Breast epithelium (tissue), 4 donors: ENCODE data around the gene LEKR1. TPM values are rescaled to one million over a fixed set of nuclear protein-coding genes. Genes with fewer than 3 reads are reported as not detected.

Experiments used
- DNase-seq, 2 donors: peaks; one replicate each; pipeline ENCODE4 v3.0.0-alpha.2; 2019; ENCODE audit warnings: low spot score in 2 of 2
- H3K27ac ChIP-seq, 2 donors: fragments of 200-600 bp; sonication (generic) in 1 of 2; one replicate each; pipeline ENCODE4 v1.5.1; 2016 to 2019; ENCODE audit warnings: mild to moderate bottlenecking in 1 of 2
- H3K27me3 ChIP-seq, 2 donors: fragments of 200-600 bp; sonication (generic) in 1 of 2; one replicate each; pipeline versions ENCODE4 v1.5.1 to v1.6.0; 2017 to 2019; ENCODE audit warnings: control low read depth in 1 of 2, mild to moderate bottlenecking in 1 of 2
- H3K36me3 ChIP-seq: fragments of 200-600 bp; one replicate; pipeline ENCODE4 v1.5.1; 2019
- H3K4me1 ChIP-seq, 2 donors: fragments of 200-600 bp; sonication (generic); one replicate each; pipeline ENCODE4 v1.5.1; 2016 to 2019; ENCODE audit warnings: control low read depth in 1 of 2
- H3K4me3 ChIP-seq, 3 donors: fragments of 200-600 bp; sonication (generic); 1 replicate in 2 of 3; 2 replicates in 1 of 3; pipeline ENCODE4 v1.5.1; 2016 to 2019; ENCODE audit warnings: mild to moderate bottlenecking in 3 of 3, moderate library complexity in 2 of 3
- H3K9me3 ChIP-seq, 2 donors: fragments of 200-600 bp; sonication (generic) in 1 of 2; one replicate each; pipeline ENCODE4 v1.5.1; 2016 to 2019; ENCODE audit warnings: control low read depth in 1 of 2
- POLR2A ChIP-seq: fragments of 450-650 bp; IDR thresholded peaks from one replicate; pipeline ENCODE4 v1.6.1; 2016; ENCODE audit warnings: antibody characterized with exemption, mild to moderate bottlenecking, moderate library complexity
- POLR2AphosphoS5 ChIP-seq, 3 donors: sonication (generic); formaldehyde crosslinking; IDR thresholded peaks; one replicate each; pipeline ENCODE4 v1.6.1; 2017; ENCODE audit warnings: antibody characterized with exemption in 3 of 3
- intact Hi-C: fragments of 100-400 bp; cut with DNase I; formaldehyde crosslinking; loops from one replicate; pipeline ENCODE4 v1.15.1; 2023; ENCODE audit warnings: low total_unique reads
- total RNA-seq, 3 donors: library from RNA; depleted of rRNA; stranded (reverse); fragments of >200 nt; gene quantifications; one replicate each; pipeline ENCODE4 v1.1.0, GENCODE V29; 2016
- TF ChIP-seq, protein P1 (sequence below), 3 donors: fragments of 450-650 bp; IDR thresholded peaks; one replicate each; pipeline ENCODE4 v1.5.1; 2016 to 2017; ENCODE audit warnings: antibody characterized with exemption in 3 of 3, mild to moderate bottlenecking in 3 of 3, moderate library complexity in 3 of 3

The LEKR1 gene
- total RNA-seq, 3 donors from 2014 or later = 1.6 to 8.0 (median 2.3) TPM

GRCh38 chr3:157070678-157070999 is 244.5 kb downstream of the LEKR1 start:
- no peak for DNase-seq
- Histone ChIP-seq H3K36me3 (no peaks in the 10 kb centered on the region), H3K4me3 (no peak overlapping the region), H3K27me3 (no peaks in the 10 kb centered on the region), H3K4me1 (no peaks in the 10 kb centered on the region), H3K27ac (peak overlapping the region; percentile 60 to 65), H3K9me3 (no peaks in the 10 kb centered on the region)
- TF ChIP-seq, protein P1, sequence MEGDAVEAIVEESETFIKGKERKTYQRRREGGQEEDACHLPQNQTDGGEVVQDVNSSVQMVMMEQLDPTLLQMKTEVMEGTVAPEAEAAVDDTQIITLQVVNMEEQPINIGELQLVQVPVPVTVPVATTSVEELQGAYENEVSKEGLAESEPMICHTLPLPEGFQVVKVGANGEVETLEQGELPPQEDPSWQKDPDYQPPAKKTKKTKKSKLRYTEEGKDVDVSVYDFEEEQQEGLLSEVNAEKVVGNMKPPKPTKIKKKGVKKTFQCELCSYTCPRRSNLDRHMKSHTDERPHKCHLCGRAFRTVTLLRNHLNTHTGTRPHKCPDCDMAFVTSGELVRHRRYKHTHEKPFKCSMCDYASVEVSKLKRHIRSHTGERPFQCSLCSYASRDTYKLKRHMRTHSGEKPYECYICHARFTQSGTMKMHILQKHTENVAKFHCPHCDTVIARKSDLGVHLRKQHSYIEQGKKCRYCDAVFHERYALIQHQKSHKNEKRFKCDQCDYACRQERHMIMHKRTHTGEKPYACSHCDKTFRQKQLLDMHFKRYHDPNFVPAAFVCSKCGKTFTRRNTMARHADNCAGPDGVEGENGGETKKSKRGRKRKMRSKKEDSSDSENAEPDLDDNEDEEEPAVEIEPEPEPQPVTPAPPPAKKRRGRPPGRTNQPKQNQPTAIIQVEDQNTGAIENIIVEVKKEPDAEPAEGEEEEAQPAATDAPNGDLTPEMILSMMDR (IDR thresholded peaks at IDR 0.05) = no peak
- TF ChIP-seq POLR2AphosphoS5 (IDR thresholded peaks at IDR 0.05) (no peak), POLR2A (no peak)
- intact Hi-C loops = no loop called here

DNA sequence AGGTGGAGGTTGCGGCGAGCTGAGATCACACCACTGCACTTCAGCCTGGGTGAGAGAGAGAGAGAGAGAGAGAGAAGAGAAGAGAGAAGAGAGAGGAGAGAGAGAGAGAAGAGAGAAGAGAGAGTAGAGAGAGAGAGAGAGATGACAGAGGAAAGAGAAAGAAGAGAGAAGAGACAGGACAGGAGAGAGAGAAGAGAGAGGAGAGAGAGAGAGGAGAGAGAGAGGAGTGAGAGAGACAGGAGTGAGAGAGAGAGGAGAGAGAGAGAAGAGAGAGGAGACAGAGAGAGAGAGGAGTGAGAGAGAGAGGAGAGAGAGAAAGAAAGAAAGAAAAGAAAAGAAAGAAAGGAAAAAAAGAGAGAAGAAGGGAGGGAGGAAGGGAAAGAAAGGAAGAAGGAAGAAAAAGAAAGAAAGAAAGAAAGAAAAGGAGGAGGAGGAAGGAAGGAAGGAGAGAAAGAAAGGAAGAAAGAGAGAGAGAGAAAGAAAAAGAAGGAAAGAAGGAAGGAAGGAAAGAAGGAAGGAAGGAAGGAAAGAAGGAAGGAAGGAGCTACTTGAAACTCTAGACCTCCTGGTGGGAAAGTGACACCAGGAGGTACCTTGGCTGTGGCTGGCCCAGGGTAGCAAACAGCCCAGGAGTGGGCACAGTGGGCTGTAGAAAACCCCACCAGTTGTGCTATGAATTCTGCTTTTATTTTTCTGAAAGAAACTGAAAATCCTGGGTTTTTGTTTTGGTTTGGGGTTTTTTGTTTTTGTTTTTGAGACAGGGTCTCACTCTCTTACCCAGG is 245.8 kb downstream of the LEKR1 start:
- DNase-seq = no peak
- H3K27me3 ChIP-seq = no peaks in the 10 kb centered on the region
- no peaks in the 10 kb centered on the region for H3K4me1 ChIP-seq
- TF ChIP-seq, protein P1 (IDR thresholded peaks at IDR 0.05) = no peak
- no peak for TF ChIP-seq POLR2AphosphoS5 (IDR thresholded peaks at IDR 0.05)
- no peak for TF ChIP-seq POLR2A
- H3K9me3 ChIP-seq = no peaks in the 10 kb centered on the region
- no peak overlapping the region for H3K27ac ChIP-seq
- intact Hi-C loops = no loop called here
- no peak overlapping the region for H3K4me3 ChIP-seq
- no peaks in the 10 kb centered on the region for H3K36me3 ChIP-seq

DNA sequence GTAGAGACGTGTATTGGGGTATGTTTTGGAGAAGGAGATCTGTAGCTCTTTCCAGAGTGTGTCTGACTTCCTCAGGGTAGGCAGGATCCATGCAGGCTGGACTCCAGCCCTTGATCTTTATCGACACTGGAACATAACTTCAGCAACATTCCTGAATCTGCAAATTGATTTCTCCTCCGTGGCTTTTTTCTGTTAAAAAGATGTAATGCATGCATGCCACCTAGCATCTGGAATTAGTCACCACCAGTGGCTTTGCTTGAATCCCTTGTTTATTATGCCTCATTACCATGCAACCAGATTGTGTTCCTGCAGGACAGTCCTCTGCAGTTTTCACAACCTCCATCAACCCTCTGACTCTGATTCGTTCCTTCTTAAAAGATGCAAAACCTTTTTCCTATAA is 247.7 kb downstream of the LEKR1 start:
- TF ChIP-seq POLR2AphosphoS5 (IDR thresholded peaks at IDR 0.05) = no peak
- no peaks in the 10 kb centered on the region for H3K4me1 ChIP-seq
- intact Hi-C loops = no loop called here

GRCh38 chr3:157074490-157074889 is 248.3 kb downstream of the LEKR1 start:
- Histone ChIP-seq H3K9me3 (no peaks in the 10 kb centered on the region), H3K36me3 (no peaks in the 10 kb centered on the region), H3K27me3 (no peaks in the 10 kb centered on the region), H3K27ac (no peak overlapping the region), H3K4me1 (no peaks in the 10 kb centered on the region), H3K4me3 (no peak overlapping the region)
- intact Hi-C loops = no loop called here
- no peak for TF ChIP-seq POLR2AphosphoS5 (IDR thresholded peaks at IDR 0.05)
- TF ChIP-seq POLR2A = no peak
- TF ChIP-seq, protein P1 (IDR thresholded peaks at IDR 0.05) = no peak
- DNase-seq = no peak

More for the DNA sequence above, 247.7 kb downstream of the LEKR1 start:
- no peak overlapping the region for H3K27ac ChIP-seq
- H3K4me3 ChIP-seq = no peak overlapping the region
- H3K36me3 ChIP-seq = no peaks in the 10 kb centered on the region
- no peak for DNase-seq
- no peaks in the 10 kb centered on the region for H3K9me3 ChIP-seq
- H3K27me3 ChIP-seq = no peaks in the 10 kb centered on the region

GRCh38 chr3:157074981-157075380 is 248.8 kb downstream of the LEKR1 start:
- DNase-seq = no peak
- no peaks in the 10 kb centered on the region for H3K27me3 ChIP-seq
- no peak overlapping the region for H3K4me3 ChIP-seq
- no peaks in the 10 kb centered on the region for H3K9me3 ChIP-seq
- TF ChIP-seq POLR2AphosphoS5 (IDR thresholded peaks at IDR 0.05) (no peak), POLR2A (no peak)
- TF ChIP-seq, protein P1 (IDR thresholded peaks at IDR 0.05) = no peak
- intact Hi-C loops = no loop called here
- H3K4me1 ChIP-seq = no peaks in the 10 kb centered on the region
- no peak overlapping the region for H3K27ac ChIP-seq
- H3K36me3 ChIP-seq = no peaks in the 10 kb centered on the region
